ENCODE data around the gene C1QTNF12.

Gene C1QTNF12, protein sequence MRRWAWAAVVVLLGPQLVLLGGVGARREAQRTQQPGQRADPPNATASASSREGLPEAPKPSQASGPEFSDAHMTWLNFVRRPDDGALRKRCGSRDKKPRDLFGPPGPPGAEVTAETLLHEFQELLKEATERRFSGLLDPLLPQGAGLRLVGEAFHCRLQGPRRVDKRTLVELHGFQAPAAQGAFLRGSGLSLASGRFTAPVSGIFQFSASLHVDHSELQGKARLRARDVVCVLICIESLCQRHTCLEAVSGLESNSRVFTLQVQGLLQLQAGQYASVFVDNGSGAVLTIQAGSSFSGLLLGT

DNA sequence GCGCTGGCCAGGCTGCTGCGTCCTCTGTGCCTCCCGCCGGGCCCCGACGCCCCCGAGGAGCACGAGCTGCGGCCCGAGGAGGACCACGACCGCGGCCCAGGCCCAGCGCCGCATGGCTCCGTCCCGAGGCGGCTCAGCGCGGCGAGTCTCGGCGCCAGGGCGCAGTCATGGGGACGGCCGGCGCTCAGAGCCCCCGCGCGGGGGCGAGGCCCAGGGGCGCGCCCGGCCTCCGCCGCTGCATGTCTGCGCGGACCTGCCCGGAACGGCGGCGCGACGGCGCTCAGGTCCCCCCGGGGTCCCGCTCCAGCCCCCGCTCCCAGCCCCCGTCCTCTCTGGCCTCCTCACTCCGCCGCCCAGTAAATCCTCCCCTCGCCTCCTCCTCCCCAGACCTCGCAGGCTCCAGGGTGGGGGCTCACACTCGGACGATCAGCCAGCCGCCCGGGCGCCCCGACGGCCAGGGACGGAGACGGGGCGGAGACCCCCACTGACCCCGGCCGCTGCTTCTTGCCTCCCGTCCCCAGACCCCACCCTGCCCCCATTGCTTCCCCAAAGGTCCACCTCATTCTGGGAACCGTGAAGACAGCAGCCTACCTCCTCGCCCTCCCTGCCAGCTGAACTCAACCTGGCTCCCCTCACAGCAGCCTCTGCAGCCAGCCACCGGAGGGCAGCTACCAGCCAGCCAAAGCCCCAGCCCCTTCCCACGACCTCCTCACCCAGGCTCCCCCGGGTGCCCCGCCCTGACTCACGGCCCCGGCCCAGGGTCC lies at the start of gene C1QTNF12:
TSS of gene C1QTNF12 (minus strand) at position 146 of the 764 bp plus-strand sequence. CDS start at position 114, 32 bp downstream.
- DNase-seq (ENCODE audit: low spot score), result no peak

DNA sequence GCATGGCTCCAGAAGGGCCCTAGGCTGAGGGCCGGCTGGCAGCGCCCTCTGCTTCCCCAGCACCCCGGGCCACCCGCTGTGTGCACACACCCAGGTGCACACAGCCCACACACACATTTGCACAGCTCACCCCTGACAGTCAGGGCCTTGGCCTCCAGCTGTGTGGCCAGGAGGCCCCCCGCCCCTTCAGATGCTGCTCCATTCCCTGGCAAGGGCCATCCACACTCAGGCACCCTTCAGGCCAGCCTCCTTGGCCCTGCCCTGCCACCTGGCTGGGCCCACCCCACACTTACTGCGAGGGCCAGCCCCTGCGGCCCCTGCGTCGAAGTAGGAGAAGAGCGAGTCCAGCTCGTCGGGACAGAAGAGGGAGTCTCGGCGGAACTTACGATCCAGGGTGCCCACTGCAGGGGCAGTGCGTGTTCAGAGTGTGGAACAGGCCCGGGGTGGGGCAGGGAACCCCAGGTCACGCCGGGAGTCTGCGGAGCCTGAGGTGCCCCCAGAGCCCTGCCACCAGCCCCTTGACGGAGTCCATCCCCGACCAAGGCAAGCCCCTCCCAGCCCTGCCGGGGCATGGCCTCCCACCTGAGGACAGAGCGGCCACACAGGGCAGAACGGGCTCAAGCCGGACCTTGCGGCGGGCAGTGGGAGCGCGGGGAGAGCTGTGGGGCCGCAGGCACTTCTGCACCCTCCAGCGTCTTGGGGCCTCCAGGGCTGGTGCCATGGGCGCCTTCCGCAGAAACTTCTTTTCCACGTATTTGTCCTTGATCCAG lies 48.8 kb upstream of the C1QTNF12 start:
- no peak for DNase-seq (ENCODE audit: low spot score)

DNA sequence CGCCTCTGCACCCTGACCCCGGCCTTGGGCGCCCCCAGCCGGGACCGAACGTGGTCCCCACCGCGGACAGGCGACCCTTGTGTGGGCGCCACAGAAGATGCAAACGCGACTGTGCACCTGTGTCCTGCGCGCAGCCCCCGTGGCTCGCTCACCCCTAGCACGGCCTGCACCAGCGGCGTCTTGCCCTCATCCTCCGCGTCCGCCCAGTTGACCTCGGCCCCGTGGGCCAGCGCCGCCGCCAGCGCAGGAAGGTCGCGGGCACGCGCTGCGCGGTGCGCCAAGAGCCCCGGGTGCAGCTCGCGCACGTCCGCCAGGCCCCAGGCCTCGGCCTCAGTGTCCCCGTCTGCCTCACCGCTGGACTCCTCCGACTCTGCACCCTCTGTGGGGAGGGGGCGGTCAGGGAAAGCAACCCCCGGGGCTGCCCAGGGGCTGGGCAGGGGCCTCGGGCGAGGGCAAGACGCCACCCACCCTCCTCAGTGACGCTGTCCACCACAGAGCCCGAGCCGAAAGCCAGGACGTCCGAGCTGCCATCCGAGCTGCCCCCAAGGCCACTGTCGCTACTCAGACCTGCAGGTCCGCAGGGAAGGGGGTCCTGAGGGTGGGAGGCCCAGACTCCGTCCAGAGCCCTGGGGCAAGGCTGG lies 47.8 kb upstream of the C1QTNF12 start:
- no peak for DNase-seq (ENCODE audit: low spot score)

DNA sequence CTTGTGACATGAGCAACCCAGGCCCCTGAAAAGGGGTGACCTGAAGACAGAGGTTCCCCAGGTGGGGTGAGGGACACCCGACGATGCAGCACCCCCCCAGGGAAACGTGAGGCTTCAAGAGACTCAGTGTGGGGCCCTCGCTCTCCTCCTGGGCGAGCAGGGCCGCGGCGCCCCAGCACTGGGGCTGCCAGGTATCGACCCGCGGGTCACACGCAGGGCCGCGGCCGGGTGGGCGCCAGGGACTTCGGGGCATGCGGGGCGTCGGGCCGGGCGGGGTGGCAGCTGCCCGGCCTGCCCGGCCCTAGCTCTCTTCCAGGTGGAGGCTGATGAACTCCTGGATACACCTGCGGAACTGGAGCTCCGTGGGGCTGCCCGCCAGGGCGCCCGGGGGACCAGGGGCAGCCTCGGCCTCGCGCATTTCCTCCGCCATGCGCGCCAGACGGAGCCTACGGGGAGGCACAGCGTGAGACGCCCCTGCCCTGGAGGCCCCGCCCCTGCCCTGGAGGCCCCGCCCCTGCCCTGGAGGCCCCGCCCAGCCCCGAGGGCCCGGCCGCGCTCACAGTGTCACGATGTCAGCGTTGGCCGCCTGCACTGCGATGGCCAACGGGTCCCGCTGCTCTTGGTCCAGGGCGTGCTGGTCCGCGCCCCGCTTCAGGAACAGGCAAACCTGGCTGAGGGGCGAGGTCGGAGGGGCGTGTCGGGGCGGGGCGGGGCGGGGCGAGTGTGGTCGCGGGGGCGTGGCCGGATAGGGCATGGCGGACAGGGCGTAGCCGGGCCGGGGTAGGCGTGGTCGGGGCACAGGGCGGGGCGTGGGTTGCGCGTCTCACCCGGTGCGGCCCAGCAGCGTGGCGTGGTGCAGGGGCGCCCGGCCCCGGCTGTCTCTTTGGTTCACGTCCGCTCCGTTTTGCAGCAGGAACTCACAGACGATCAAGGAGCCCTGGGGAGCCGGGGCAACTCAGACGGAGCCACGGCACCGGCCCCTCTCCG lies 47.0 kb upstream of the C1QTNF12 start:
- no peak for DNase-seq (ENCODE audit: low spot score)

DNA sequence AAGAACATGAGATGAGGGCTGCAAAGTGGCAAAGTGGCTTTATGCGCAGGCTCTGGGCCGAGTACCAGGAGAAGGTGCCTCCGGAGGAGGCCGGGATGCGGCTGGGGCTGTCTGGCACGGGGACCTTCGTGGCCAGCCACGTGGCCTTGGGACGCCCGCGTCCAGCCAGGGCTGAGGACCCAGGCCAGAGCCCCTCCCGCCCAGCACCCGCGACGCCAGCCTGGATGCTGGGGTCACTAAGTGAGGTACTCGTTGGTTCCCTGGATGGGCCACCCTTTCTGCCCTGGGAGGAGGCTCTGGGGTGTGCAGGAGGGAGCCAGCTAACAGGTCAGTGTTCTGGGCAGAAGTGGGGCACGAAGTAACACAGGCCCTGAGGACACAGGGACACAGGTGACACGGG lies 46.3 kb upstream of the C1QTNF12 start:
- DNase-seq (ENCODE audit: low spot score), result no peak

DNA sequence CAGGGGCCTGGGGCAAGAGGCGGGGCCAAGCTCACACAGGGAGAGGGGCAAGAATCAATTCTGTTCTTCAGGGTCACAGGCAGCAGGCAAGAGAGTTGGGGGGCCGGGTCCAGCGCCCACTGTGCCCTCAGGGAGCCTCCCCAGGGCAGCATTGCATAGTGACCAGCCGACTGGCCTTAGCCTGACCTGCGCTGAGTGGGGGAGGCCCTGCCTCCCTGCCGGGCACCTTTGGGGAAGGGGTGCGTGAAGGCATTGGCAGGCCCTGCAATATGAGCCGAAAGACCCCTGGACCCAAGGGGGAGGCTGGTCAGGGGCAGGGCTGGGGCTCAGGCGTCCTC lies 45.9 kb upstream of the C1QTNF12 start:
- DNase-seq (ENCODE audit: low spot score), result no peak

DNA sequence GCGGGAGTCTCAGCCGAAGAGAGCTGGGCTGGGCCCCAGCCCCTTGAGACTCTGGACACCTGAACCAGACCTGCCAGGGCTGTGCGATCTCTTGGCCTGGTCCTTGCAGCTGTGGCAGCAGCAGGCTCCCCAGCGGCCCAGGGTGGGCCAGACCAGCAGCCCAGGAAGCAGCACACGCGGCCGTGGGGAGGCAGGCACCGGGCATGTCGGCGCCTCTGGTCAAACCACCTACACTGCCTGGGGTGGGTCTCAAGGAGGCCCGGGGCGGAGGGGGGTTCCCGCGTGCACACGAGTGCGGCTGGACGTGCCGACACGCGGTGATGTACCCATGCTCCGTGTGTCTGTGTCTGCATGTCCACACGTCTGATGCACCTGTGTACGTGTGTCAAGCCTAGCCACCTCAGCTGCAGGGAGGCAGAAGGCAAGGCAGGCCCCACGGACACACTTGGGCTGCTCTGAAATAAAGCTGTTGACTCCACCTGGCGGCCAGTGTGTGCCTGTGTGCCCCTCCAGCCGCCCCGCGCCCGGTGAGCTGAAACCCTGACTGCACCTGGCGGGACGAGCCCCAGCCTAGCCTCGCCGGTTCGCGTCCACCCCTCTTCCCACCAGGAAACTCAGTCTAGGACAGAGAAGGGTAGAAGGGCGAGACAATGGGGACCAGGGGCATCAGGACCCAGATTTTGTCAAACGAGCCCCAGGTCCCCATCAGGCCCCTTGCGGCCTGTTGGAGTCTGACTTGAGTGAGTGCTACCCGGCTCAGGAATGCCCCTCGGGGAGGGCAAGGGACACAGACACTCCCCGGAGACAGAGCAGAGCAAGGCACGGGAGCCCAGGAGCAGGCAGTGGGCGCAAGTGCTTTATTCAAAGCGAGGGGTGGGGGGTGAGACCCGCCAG lies 45.3 kb upstream of the C1QTNF12 start:
- peak; percentile 68 for DNase-seq (ENCODE audit: low spot score)

DNA sequence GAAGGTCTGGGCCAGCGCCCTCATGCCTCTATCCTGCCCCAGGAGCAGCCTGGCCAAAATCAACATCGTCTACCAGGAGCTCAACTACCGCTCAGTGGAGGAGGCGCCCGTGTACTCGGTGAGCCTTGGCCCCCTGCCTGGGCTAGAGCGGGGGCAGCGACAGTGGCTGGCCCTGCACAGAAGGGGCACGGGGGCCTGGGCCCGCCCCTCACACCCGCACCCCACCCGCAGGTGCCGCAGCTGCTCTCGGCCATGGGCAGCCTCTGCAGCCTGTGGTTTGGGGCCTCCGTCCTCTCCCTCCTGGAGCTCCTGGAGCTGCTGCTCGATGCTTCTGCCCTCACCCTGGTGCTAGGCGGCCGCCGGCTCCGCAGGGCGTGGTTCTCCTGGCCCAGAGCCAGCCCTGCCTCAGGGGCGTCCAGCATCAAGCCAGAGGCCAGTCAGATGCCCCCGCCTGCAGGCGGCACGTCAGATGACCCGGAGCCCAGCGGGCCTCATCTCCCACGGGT lies 44.6 kb upstream of the C1QTNF12 start:
- DNase-seq (ENCODE audit: low spot score), result no peak

DNA sequence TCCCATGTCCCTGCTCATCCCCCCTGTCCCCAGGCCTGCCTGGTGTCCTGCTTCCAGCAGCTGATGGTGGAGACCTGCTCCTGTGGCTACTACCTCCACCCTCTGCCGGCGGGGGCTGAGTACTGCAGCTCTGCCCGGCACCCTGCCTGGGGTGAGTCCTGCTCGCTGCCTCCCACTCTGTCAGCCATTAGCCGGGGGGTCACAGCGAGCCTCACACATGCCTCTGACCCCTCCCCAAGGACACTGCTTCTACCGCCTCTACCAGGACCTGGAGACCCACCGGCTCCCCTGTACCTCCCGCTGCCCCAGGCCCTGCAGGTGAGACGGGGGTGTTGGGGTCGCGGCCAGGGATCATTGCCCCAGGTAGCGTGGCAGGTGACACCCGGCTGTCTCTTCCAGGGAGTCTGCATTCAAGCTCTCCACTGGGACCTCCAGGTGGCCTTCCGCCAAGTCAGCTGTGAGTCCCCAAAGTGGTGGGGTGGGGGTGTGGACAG lies 43.8 kb upstream of the C1QTNF12 start:
- DNase-seq (ENCODE audit: low spot score), result peak; percentile 87

DNA sequence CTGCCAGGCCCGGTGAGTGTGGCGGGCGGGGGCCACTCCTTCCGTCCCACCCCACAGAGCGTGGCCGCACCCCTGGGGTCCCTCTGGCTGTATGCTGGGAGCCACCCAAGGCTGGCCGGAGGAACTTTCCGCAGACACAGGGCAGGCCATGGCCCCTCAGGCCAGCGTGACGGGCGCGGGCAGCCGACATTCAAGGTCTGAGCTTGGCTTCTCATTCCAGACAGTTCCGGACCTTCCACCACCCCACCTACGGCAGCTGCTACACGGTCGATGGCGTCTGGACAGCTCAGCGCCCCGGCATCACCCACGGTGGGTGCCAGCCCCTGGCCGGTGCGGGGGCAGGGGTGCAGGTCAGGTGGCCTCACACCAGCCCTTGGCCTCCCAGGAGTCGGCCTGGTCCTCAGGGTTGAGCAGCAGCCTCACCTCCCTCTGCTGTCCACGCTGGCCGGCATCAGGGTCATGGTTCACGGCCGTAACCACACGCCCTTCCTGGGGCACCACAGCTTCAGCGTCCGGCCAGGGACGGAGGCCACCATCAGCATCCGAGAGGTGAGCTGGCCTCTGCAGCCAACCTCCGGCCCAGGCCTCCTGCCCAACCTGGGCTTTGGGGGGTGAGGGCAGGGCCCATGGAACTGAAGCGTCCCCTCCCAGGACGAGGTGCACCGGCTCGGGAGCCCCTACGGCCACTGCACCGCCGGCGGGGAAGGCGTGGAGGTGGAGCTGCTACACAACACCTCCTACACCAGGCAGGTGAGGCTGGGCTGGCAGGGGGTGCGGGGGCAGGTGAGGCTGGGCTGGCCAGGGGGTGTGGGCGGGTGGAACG lies 41.0 kb upstream of the C1QTNF12 start:
- DNase-seq (ENCODE audit: low spot score), result no peak

DNA sequence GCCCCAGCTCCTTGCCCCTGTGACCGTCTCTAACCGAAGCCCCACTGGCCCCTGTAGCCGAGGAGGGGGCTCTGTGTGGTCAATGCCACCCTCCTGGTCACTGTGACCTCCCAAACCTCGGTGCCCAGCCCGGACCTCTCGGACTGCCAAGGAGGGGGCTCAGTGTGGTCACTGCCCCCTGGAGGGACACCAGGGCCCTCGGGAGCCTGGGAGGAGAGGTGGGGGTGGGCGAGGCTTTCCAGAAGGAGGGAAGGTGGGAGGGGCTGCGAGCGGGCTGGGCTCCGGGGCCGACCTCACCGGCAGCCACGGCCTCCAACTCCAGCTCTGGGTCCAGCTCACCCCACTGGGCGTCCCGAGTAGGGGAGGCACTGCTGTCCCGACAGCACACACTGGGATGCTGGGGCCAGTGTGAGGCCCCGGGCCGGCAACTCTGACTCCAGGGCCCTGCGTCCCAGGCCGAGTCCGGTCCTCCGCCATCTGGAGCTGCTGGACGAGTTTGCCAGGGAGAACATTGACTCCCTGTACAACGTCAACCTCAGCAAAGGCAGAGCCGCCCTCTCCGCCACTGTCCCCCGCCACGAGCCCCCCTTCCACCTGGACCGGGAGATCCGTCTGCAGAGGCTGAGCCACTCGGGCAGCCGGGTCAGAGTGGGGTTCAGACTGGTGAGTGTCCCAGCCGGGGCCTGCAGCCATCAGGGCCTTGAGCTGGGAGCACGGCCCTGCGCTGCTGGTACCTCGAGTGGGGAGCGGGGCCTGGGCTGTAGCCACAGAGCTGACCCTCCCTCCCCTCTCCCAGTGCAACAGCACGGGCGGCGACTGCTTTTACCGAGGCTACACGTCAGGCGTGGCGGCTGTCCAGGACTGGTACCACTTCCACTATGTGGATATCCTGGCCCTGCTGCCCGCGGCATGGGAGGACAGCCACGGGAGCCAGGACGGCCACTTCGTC lies 40.1 kb upstream of the C1QTNF12 start:
- no peak for DNase-seq (ENCODE audit: low spot score)

DNA sequence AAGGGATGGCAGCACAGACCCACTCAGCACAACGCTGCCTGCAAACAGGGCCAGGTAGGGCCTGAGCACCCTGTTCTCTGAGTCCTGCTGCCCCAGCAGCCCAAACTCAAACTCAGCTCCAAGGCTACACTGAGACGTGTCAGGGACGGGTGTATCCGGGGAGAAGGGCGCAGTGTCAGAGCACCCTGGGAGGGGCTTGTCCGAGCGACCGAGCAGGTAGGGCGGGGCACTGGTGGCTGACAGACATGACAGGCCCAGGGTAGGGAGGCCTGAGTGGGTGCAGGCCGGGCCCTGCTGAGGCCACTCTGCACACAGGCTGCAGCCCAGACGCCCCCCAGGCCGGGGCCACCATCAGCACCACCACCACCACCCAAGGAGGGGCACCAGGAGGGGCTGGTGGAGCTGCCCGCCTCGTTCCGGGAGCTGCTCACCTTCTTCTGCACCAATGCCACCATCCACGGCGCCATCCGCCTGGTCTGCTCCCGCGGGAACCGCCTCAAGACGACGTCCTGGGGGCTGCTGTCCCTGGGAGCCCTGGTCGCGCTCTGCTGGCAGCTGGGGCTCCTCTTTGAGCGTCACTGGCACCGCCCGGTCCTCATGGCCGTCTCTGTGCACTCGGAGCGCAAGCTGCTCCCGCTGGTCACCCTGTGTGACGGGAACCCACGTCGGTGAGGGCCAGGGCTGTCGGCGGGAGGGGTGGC lies 39.2 kb upstream of the C1QTNF12 start:
- no peak for DNase-seq (ENCODE audit: low spot score)

DNA sequence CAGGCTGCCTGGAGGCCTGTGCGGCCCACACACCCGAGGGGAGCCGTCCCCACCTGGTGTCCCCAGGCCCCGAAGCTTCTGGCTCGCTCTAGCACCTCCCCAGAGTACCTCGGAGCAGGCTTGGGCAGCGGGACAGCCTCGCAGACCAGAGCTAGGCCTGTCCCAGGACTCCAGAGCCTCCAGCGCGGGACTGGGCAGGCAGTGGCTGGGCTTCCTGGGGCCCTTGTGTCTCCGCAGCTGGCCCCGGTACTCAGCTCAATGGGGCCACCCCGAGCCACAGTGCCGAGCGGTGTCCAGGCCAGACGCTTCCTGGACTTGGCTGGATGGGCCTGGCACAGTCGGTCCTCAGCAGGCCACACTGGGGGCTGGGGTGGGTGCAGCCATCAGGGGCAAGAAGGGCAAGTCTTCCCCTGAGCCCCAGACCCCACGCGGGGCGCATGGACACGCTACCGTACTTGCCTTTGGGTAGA lies 38.6 kb upstream of the C1QTNF12 start:
- no peak for DNase-seq (ENCODE audit: low spot score)

DNA sequence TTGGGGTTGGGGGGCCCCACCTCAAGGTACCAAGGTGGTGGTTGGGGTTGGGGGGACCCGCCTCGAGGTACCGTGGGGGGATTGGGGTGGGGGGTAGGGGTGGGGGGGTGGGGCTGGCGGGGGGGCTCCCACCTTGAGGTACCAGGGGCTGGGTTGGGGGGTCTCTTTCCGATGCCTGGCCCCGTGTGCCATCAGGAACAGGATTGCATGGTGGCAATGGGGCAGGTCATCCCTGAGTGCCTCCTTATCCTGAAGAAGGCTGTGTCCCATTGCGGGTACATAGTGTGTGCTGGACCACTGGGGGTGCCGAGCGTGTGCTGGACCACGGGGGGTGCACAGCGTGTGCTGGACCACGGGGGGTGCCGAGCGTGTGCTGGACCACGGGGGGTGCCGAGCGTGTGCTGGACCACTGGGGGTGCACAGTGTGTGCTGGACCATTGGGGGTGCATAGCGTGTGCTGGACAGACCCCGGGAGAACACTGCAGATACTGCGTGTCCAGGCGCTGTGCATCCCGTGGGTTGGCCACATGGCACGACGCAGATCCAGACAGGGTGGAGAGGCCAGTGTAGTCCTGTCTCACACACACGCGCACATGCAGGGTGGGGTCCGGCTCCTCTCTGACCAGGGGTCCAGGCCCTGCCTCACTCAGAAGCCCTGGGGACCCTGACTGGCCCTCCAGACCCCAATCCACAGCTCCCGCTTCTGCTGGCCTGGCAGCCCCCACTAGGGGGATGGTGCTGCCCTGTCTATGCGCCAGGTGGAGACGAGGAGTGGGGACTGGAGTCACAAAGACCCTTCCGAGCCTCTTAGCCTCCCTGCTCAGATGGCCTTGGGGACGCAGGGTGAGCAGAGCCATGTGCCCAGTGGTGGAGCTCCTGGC lies 37.9 kb upstream of the C1QTNF12 start:
- no peak for DNase-seq (ENCODE audit: low spot score)

DNA sequence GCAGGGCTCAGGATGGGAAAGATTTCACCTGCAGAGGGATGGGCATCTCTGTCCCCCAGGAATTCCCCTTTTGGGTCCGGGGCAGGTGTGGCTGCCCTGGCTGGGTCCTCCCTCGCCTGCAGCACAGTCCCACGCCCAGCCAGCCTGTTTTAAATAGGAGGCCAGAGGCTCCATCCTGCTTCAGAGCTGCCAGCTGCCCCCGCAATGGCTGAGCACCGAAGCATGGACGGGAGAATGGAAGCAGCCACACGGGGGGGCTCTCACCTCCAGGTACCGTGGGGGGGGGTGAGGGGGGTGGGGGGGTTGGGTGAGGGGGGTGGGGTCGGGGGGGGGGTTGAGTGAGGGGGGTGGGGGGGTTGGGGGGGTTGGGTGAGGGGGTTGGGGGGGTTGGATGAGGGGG lies 37.3 kb upstream of the C1QTNF12 start:
- peak; percentile 44 for DNase-seq (ENCODE audit: low spot score)

DNA sequence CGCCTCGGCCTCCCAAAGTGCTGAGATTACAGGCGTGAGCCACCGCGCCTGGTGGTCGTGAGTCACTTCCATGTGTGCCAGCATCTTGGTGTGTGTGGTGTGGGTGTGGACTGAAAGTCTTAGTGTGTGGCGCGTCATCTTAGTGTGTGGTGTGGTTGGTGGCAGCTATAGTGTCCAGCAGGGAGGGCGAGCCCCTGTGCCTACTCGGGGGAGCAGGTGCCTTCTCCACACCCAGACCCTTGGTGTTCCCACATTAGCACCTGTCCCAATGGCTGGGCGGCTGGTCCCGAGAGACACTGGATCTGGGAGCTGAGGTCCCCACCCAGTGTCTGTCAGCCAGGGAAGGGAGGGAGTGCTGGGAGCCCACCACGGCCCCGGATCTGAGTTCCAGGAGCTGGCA lies 36.5 kb upstream of the C1QTNF12 start:
- no peak for DNase-seq (ENCODE audit: low spot score)
